Smooth muscle cell (in vitro differentiated cells): ENCODE data around the gene GPER1. TPM values are rescaled to one million over a fixed set of nuclear protein-coding genes. Genes with fewer than 3 reads are reported as not detected.

ENCODE experiments used
- DNase-seq: peaks from one replicate; lab custom pipeline; 2025; ENCODE audit not compliant: unreplicated experiment; lab: John Stamatoyannopoulos, UW
- H2AFZ ChIP-seq: fragments of 200-600 bp; sonication (generic); 2 replicates; pipeline ENCODE4 v1.6.0; 2016; ENCODE audit warnings: antibody characterized with exemption, low read depth, mild to moderate bottlenecking
- H3F3A ChIP-seq: fragments of 200-600 bp; sonication (generic); 2 replicates; pipeline ENCODE4 v1.6.0; 2017; ENCODE audit warnings: antibody characterized with exemption, low read depth
- H3K27ac ChIP-seq: fragments of 200-600 bp; sonication (generic); 2 replicates; pipeline ENCODE4 v1.5.1; 2016; ENCODE audit warnings: low read depth, mild to moderate bottlenecking
- H3K27me3 ChIP-seq: fragments of 200-600 bp; sonication (generic); 2 replicates; pipeline ENCODE4 v1.6.1; 2016; ENCODE audit warnings: low read depth, mild to moderate bottlenecking
- H3K36me3 ChIP-seq: fragments of 200-600 bp; sonication (generic); 2 replicates; pipeline ENCODE4 v1.5.1; 2016; ENCODE audit warnings: low read depth
- H3K4me1 ChIP-seq: fragments of 200-600 bp; sonication (generic); 2 replicates; pipeline ENCODE4 v1.5.1; 2016; ENCODE audit warnings: low read depth
- H3K4me2 ChIP-seq: fragments of 200-600 bp; sonication (generic); 2 replicates; pipeline ENCODE4 v1.6.0; 2016; ENCODE audit warnings: mild to moderate bottlenecking
- H3K4me3 ChIP-seq: fragments of 200-600 bp; sonication (generic); 2 replicates; pipeline ENCODE4 v1.5.1; 2016; ENCODE audit warnings: mild to moderate bottlenecking
- H3K79me2 ChIP-seq: fragments of 200-600 bp; sonication (generic); 2 replicates; pipeline ENCODE4 v1.6.0; 2016; ENCODE audit warnings: low read depth, mild to moderate bottlenecking
- H3K9ac ChIP-seq: fragments of 200-600 bp; sonication (generic); 2 replicates; pipeline ENCODE4 v1.6.0; 2016; ENCODE audit warnings: low read depth
- H3K9me3 ChIP-seq: fragments of 200-600 bp; sonication (generic); replicated peaks from 2 replicates; pipeline ENCODE4 v1.5.1; 2016; ENCODE audit warnings: low read depth
- H4K20me1 ChIP-seq: fragments of 200-600 bp; sonication (generic); 2 replicates; pipeline ENCODE4 v1.6.0; 2016; ENCODE audit warnings: low read depth
- CTCF ChIP-seq: fragments of 200-600 bp; sonication (generic); IDR thresholded peaks from 2 replicates; pipeline ENCODE4 v1.5.1; 2017; ENCODE audit warnings: borderline replicate concordance, mild to moderate bottlenecking, antibody characterized with exemption; ENCODE audit not compliant: insufficient read depth, poor library complexity, severe bottlenecking
- WGBS: methylation state at CpG from one replicate; pipeline ENCODE4 v1.1.7; 2016; ENCODE audit warnings: low lambda C conversion rate; 5-methylcytosine and 5-hydroxymethylcytosine counted together
- polyA plus RNA-seq: library from polyadenylated mRNA; unstranded; fragments of >200 nt; fragmentation: Nextera tagmentation; extraction: Ambion mirVana; gene quantifications from 2 replicates; pipeline ENCODE4 v1.2.1, GENCODE V29; 2016
- total RNA-seq: library from RNA; depleted of rRNA; stranded (reverse); fragments of >200 nt; gene quantifications from 2 replicates; pipeline ENCODE4 v1.2.3, GENCODE V29; 2014

The GPER1 gene
- total and polyA plus RNA-seq, 2 experiments from 2014 or later = 1.3 to 2.3 TPM

- no peak for TF ChIP-seq CTCF
- 92% methylated on average over 43 of the region's 47 CpGs for WGBS
Measured at GRCh38 chr7:1101563-1102431, 13.9 kb downstream of the GPER1 start.

DNA sequence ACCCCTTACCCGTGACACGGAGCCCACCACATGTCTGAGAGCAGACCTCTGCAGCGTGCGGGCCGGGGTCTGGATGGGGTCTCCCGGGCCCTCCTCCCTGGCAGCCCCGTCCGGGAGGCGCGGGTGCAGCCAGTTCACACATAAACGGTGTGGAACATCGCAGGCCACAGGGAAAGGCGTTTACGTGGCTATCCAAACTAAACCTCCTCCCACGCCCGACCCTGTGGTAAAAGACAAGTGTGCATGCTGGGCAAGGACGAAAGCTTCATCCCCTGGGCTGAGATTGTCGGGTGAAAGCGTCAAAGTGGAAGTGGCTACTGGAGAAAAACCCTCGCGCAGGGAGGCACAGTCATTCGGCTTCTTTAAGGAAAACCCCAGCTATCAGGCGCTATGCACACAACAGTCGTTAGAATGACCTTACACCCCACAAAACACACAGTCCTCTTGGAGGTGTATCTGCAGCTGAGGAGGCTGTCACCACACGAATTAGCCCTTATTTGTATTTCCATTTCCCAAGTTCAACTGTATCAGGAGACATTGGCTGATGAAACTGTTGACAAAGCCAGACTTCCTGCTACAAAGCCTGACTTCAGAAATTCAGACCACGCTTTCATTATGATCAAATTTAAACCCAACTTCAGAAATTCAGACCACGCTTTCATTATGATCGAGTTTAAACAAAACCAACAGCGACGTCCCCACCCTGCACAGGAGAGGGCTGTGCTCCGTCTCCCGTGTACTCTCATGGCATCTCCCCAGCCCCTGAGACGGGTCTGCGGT, 15.3 kb downstream of the GPER1 start:
- Histone ChIP-seq H3K36me3 (no peaks in the 10 kb centered on the region), H3K4me1 (no peaks in the 10 kb centered on the region), H3K27ac (no peak overlapping the region), H3K9ac (no peak overlapping the region), H3K9me3 (no peaks in the 10 kb centered on the region), H3K79me2 (no peaks in the 10 kb centered on the region), H3K27me3 (no peaks in the 10 kb centered on the region), H3F3A (no peaks in the 10 kb centered on the region), H3K4me2 (no peak overlapping the region), H3K4me3 (no peak overlapping the region), H2AFZ (no peak overlapping the region), H4K20me1 (peaks cover 80% of the 10 kb centered on the region)
- DNase-seq = no peak
- 89% methylated on average over 34 of the region's 34 CpGs for WGBS
- no peak for TF ChIP-seq CTCF

More at GRCh38 chr7:1101563-1102431, 13.9 kb downstream of the GPER1 start:
- Histone ChIP-seq H3K4me3 (no peak overlapping the region), H3K27ac (no peak overlapping the region), H3K36me3 (no peaks in the 10 kb centered on the region), H3K9ac (no peak overlapping the region), H3K9me3 (no peaks in the 10 kb centered on the region), H3F3A (no peaks in the 10 kb centered on the region), H3K4me2 (no peak overlapping the region), H4K20me1 (peaks cover 85% of the 10 kb centered on the region), H2AFZ (no peak overlapping the region), H3K79me2 (no peaks in the 10 kb centered on the region), H3K27me3 (no peaks in the 10 kb centered on the region), H3K4me1 (no peaks in the 10 kb centered on the region)
- DNase-seq = no peak

DNA sequence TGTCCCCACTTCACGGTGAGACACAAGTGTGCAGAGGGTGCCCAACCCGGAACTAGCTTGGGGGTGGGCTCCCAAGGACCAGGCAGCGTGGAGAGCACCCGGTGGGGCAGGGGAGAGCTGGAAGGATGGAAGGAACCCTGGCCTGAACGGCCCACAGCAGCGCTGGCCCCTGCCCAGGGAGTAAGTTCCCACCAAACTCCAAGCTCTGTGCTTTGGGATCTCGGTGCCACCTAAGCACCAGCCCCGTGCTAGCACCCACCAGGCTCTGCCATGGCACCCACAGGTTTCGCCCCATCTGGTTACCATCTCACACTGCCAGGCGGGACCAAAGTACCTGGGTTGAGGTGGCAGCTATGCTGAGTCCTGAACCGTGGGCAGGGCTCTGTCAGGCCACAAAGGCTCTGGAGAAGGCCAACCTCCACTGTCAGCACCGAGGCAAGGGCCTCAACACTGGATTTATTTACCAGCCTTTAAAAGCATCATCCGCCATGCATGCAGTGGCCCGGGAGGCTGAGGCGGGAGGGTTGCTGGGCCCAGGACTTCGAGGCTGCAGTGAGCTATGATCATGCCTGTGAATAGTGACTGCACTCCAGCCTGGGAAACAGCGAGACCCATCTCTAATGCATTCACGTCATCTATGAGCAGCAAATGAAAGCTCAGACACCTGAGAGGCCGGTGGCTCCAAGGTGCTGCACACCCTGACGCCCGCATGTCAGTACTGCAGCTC, 16.0 kb downstream of the GPER1 start:
- 96% methylated on average over 21 of the region's 21 CpGs for WGBS
- Histone ChIP-seq H3F3A (no peaks in the 10 kb centered on the region), H3K27ac (no peak overlapping the region), H3K4me1 (no peaks in the 10 kb centered on the region), H3K9me3 (no peaks in the 10 kb centered on the region), H4K20me1 (peaks cover 86% of the 10 kb centered on the region), H3K79me2 (no peaks in the 10 kb centered on the region), H3K4me2 (no peak overlapping the region), H3K9ac (no peak overlapping the region), H2AFZ (no peak overlapping the region), H3K27me3 (no peaks in the 10 kb centered on the region), H3K36me3 (no peaks in the 10 kb centered on the region), H3K4me3 (no peak overlapping the region)
- no peak for TF ChIP-seq CTCF
- no peak for DNase-seq
